SKM-1 (cell line): ENCODE data around the gene ITGA4.
"Not testable (repeated sequence)": the region's sequence is repeated elsewhere in the genome, so short reads cannot be mapped to it uniquely, and the experiment has no call there.

Experiments
- DNase-seq: peaks from one replicate; lab custom pipeline; 2025; ENCODE audit not compliant: unreplicated experiment; lab: John Stamatoyannopoulos, UW

ITGA4 gene

DNA sequence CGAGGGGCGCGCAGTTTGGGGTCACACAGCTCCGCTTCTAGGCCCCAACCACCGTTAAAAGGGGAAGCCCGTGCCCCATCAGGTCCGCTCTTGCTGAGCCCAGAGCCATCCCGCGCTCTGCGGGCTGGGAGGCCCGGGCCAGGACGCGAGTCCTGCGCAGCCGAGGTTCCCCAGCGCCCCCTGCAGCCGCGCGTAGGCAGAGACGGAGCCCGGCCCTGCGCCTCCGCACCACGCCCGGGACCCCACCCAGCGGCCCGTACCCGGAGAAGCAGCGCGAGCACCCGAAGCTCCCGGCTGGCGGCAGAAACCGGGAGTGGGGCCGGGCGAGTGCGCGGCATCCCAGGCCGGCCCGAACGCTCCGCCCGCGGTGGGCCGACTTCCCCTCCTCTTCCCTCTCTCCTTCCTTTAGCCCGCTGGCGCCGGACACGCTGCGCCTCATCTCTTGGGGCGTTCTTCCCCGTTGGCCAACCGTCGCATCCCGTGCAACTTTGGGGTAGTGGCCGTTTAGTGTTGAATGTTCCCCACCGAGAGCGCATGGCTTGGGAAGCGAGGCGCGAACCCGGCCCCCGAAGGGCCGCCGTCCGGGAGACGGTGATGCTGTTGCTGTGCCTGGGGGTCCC is at the start of gene ITGA4:
ITGA4 (plus strand) TSS at position 266 of the 620 bp plus-strand sequence; CDS start at position 535, 269 bp downstream.
- peak; percentile 30 for DNase-seq

DNA sequence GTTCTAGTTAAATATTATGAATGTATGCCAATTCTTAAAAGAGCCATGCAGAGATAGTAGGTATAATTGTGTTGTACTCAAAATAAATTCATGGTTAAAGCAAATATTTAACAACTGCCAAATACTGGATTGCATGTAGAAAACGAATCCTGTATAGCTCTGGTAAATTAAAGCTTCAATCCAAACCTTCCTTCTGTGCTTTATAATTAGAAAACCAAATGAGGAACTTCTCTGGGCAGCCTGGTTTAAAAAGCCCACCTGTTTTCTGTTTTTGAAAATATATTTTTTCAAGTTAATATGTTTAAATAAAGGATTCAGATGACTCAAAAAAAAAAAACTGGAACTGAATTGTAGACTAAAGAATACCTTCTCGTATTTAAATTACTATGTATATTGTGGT is 48.3 kb upstream of the ITGA4 start:
- DNase-seq = no peak

DNA sequence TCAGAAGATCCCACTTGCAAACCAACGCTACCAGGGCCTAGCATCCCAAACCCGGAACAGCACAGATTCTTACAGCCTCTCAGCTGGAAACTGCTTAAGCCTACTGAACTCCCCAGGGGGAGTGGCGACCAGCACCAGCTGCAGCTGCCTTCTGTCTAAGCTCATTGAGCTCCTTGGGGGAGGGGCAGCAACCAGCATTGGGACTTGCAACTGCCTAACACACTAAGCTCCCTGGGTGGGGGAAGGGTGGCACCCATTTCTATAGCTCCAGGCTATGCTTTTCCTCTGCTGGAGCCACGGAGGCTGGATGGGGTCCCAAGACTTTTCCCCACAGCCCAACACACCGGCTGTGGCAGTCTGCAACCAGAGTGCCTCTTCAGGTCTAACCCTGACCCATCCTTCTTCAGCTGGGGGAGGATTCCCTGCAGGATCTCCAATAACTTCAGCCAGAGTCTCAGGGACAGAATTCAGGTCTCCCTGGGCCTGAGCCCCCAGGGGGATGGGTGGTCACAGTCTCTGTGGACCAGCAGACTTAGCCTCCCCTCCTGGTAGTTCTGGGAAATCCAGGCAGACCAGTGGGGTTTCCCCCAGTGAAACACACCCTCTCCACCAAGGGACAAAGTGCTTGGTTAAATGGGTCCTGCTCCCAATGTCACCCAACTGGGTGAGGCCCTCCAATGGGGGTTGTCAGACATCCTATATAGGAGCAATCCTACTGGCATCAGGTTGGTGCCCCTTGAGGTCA is 45.9 kb upstream of the ITGA4 start:
- DNase-seq = no peak

DNA sequence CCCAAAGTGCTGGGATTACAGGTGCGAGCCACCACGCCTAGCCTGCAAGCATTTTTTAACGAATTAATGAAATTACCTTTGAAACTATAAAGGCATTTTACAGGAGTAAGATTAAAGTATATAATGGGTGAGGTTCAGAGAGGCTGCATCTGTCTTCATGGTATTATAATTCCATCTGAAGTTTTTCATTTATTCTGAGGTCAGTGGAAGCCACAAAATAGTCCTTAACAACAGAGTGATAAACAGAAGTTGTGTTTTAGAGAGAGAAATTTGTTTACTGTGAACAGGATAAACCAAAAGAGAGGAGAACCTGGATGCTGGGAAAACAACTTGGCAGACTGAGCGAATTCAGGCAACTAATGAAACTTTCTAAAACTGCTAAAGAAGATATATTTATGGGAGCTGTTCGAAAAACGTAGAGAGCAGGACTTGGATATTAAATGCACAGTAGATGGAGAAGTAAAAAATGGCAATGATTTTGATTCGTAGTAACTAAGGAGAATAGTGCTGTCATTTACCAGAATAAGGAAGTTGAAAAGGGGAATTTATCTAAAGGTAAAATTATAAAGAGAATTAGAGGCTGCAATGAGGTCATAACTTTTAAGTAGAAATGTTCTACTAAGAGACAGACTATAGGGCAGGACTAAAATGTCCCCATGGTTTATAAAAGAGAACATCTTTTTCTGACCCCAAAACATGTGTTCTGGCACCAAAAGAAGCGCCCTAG is 37.9 kb upstream of the ITGA4 start:
- no peak for DNase-seq

DNA sequence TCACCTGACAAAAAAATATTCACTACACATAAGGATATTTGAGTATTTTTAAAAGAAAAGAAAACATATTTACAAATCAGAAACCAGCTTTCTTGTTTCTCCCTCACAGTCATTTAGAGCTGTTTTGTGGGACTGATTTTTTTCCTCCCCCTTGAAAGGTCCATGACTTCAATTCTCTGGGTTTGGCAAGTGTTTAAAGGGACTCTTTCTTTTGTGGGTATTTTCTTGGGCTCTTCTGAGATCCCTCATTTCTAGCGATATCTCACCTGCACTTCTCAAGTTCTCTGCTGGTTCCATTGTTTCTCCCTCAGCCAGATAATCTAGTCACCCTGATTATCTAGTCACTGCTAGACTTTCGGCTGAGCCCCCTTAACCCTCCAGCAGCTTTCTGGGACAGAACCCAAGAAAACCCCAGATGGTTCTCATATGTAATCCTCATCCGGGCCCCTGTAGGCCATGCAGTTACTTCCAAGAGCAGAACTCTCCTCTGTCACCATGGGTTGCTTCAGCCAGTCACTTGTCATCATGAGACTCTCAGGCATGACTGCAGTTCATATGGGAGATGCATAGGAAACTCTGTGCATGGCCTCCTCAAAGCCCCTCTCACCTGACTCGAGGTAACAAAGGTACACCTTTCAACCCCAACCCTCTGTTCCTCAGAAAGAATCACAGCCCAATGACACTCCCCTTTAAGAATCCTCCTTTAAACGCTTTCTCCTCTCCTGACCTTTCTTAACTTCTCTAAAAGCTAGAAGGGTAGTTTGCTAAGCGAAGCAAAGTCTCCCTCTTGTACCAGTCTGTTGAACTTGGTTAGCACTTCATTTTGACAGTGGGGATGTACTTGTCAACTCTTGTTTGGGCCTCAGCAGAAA is 36.7 kb upstream of the ITGA4 start:
- no peak for DNase-seq

DNA sequence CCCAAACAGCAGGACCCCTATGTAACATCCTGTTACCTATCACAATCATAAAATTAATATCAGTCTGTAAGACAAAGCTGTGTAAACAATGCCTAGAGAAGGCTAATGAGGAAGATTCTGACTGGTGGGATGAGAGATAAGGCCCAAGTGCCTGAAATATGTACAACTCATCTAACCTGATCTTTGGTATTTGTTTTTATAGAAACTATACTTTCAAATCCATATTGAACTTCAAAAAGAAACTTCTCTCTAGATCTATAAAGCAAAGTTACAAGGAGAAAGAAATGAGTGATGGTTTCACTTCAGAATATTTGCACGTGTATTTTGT is 36.1 kb upstream of the ITGA4 start:
- no peak for DNase-seq

DNA sequence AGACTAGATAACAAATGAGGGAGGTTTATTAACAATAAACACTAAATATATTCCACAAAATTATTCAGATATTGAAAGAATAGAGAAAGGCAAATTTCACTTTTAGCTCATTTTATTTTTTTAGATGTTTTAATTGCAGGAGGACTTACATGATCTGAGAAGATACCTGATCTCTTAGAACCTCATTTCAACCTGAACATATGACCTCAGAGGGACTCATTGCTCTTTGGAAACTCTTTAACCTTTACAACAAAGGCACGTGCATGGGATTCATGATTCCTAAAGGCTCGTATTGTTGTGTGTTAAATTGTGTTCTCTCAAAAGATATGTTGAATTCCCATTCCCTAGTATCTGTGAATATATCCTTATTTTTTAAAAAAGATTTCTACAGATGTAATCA is 35.7 kb upstream of the ITGA4 start:
- DNase-seq = no peak

DNA sequence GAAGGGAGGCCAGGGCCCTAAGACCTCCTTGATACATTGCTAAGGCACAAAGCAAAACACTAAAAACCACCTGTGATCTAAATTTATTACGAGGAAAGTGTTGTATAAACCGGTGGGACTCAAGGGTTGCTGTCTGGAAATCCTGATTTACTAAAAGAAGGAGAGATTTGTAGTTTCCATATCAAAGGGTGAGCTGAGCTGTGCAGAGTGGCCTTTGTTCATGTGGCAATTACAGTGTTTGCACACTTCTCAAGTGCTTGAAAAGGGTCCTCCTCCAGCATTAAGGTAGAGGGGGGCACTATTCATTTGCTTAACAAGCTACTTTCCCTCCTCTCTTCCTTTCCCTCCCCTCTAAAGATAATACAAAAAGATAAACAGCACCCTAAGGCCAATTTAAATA is 30.5 kb upstream of the ITGA4 start:
- no peak for DNase-seq

DNA sequence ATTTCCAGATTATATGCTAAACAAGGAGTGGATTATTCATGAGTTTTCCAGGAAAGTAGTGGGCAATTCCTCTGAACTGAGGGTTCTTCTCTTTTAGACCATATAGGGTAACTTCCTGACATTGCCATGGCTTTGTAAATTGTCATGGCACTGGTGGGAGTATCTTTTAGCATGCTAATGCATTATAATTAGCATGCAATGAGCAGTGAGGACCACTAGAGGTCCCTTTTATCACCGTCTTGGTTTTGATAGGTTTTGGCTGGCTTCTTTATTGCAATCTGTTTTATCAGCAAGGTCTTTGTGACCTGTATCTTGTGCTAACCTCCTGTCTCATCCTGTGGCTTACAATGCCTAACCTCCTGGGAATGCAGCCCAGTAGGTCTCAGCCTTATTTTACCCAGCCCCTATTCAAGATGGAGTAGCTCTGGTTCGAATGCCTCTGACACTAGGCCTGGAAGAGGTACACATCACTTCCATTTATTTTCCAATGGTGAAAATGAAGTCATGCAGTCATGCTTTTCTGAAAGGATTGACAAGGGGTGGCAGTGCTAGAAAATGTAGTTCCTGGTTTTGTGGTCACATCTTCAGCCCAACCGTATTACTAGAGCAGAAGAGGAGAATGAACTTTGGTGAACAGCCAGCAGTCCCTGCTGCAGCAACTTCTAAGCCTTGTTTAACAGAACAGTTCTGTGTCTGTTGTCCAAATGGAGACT is 26.6 kb upstream of the ITGA4 start:
- DNase-seq = peak; percentile 42

DNA sequence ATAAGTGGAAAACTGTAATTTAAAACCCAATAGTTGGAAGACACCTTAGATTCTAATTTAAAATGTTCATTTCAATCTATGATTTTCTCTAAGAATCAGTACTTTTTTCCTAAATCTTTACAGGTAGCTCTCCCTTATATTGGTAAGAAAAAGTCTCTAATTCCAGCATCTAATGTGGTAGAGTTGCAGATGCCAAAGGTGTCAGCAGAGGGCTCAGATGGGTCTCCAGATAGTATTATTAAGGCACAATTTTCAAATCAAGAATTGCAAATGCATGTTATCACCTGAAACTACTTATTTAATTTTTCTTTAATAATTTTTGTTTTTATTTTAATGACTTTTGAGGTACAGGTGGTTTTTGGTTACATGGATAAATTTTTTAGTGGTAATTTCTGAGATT is 25.5 kb upstream of the ITGA4 start:
- DNase-seq = no peak

DNA sequence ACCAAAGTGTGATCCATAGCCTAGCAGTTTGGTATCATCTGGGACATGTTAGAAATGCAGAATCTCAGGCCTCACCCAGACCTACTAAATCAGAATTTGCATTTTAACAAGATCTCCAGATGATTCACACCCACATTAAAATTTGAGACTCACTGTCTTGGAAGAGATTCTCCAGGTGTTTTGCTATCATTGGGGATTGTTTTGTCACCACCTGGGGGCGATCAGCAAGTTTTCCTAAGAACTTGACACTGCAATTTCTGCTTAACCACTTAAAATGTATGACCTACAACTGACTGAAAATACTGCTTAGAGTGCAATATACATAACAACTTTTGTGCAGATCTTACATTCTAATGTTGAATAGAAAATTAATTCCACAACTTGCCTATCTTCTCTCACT is 18.9 kb upstream of the ITGA4 start:
- DNase-seq = no peak

DNA sequence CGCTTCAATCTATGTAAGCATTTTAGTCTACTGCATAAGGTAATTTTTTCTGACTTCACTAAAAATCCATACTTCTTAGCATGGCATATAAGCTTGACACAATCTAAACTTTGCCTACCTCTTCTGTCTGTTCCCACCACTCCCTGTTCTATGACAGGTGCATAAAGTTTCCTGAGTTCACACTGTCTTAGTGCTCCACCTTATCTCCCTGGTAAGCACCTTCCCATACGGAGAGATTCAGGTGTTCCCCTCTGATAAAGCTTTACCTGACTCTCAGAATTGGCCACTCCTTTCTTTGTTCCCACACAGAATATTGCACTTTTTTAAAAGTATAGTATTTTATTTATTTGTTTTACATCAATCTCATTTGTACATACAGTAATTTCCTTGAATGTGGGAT is 16.8 kb upstream of the ITGA4 start:
- DNase-seq = no peak

DNA sequence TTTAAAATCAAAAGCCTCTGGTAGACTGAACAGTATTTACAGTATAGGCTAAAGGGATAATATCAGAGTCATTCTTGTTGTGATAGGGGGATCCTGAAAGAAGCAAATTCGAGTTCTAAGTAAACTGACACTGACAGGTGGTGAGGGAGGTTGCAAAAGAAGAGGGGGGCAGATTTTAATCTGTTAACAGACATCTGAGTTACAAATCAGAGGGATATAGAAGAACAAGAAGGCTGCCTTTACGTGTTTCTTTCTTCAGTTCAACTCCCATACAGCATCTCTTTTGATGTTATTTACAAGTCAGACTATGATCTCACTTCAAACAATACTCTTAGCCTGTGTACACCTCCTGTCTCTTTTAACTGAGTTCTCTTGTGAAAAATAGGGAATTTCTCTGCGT is 16.3 kb upstream of the ITGA4 start:
- no peak for DNase-seq

DNA sequence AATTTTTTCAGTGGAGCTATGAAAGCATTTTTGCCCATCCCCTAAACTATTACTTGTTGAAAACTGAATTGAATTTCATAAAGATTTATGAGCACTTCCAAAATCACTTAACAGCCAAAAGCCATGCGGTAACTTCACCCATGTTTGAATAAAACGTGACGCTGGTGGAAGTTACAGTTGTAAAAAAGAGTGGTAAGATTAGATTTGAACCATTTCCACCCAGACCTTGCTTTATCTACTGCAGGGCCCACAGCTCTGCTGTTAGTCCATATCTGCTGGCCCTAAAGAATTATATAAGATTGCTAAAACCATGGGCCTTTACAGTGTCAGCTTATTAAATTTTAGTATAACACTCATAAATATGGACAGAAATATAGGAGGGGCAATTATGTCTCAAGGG is 15.5 kb upstream of the ITGA4 start:
- DNase-seq = no peak

DNA sequence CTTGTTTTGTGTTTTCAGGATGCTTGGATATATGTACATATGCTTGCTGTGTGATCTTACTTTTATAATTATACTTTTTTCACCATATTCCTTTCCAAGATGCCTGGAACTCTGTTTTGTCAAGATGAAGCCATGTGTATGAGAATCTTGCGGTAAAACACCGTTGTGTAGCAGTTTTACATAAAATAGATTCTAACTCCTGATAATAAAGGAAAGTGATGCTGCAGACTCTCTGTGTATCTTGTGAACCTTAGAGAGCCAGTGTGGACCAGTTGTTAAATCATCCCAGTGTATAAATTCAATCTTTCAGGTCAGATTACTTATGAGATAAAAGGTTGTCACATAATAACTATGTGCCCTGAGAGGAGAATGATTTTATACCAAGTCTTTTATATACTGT is 12.5 kb upstream of the ITGA4 start:
- DNase-seq = no peak

DNA sequence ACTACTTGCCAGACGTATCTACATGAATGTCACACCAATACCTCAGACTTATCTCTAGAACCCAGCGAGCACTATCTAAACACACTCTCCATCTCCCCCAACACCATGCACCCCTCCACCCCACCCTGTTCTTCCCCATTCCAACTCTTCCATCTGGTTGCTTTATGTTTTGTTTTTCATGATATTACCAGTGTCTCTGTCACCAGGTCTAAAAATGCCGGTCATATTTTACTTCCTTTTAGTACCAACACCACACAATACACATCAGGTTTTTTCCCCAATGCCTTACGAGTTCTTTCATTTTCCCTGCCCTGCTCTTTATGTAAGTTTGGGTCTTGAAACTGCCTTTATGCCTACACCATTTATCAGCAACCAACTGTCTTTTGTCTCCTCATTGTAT is 10.2 kb upstream of the ITGA4 start:
- no peak for DNase-seq

DNA sequence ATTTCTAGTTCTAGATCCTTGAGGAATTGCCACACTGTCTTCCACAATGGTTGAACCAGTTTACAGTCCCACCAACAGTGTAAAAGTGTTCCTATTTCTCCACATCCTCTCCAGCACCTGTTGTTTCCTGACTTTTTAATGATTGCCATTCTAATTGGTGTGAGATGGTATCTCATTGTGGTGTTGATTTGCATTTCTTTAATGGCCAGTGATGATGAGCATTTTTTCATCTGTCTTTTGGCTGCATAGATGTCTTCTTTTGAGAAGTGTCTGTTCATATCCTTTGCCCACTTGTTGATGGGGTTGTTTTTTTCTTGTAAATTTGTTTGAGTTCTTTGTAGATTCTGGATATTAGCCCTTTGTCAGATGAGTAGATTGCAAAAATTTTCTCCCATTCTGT is 7.9 kb upstream of the ITGA4 start:
- not testable (repeated sequence) for DNase-seq

DNA sequence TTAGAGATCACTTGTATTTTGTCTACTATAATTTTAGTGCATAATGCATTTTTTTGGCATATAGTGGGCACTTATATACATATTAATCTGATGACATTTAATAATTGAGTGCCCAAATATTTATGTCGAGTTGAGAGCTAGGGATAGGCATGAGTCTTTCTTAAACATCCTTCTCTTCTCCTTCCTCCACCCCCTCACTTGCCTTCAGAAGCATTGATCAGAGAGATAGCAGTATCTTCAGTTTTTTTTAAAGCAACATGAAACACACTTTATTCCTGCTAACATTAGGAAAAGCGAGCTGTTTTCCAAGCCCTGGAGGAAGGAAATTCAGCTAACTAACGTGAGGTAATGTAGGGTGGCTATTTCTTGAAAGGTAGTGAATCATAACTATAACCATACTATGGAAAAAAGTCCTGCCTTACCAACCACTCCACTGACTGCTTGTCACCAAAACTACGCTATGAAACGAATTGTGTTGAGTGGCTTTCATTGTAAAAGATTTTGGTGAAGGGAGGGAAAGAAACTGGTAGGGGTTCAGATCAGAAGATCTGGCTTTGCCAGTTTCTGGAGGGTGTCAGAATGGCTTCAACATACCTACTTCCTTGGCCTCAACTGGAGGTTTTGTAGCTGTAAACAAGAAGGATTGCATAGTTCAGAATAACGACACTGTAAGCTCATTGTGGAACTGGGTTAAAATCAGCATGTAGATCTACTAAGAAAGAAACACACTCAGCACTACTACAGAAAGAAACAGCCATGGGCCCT is 2.3 kb upstream of the ITGA4 start:
- no peak for DNase-seq

DNA sequence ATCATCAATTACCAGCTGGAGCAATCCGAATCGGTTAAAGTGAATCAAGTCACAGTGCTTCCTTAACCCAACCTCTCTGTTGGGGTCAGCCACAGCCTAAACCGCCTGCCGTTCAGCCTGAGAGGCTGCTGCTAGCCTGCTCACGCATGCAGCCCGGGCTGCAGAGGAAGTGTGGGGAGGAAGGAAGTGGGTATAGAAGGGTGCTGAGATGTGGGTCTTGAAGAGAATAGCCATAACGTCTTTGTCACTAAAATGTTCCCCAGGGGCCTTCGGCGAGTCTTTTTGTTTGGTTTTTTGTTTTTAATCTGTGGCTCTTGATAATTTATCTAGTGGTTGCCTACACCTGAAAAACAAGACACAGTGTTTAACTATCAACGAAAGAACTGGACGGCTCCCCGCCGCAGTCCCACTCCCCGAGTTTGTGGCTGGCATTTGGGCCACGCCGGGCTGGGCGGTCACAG is 496 bp upstream of the ITGA4 start:
- DNase-seq = peak; percentile 88
